Coronary artery (tissue), 2 donors: ENCODE results near the gene OGFOD1.
A peak's percentile ranks its signal among the peaks of the same experiment; 100 is the strongest.

Source experiments
- DNase-seq: peaks from one replicate; pipeline ENCODE4 v3.0.0-alpha.2; 2017; ENCODE audit warnings: low spot score
- H3K27ac ChIP-seq, 2 donors: fragments of 200-600 bp; sonication (generic); one replicate each; pipeline ENCODE4 v1.5.1; 2016 to 2019
- H3K4me3 ChIP-seq: fragments of 200-600 bp; sonication (generic); 2 replicates; pipeline ENCODE4 v1.5.1; 2016; ENCODE audit warnings: mild to moderate bottlenecking, moderate library complexity
- CTCF ChIP-seq: fragments of 200-600 bp; sonication (generic); IDR thresholded peaks from one replicate; pipeline ENCODE4 v1.5.1; 2019; ENCODE audit warnings: antibody characterized with exemption

Gene OGFOD1

GRCh38 chr16:56450986-56451752, at the start of gene OGFOD1, which contains the start of gene NUDT21:
Gene OGFOD1, plus strand, starts transcription at chr16:56451554. Its CDS starts 59 bp downstream, at chr16:56451613.
Gene NUDT21, minus strand, starts transcription at chr16:56451332. Its CDS starts 130 bp downstream, at chr16:56451202.
- TF ChIP-seq CTCF = no peak
- Histone ChIP-seq H3K27ac (peak within 1 kb of the TSS; percentile 88 to 91), H3K4me3 (peak within 1 kb of the TSS; percentile 98)
- DNase-seq = peak; percentile 97

GRCh38 chr16:56405977-56406672, 45.2 kb upstream of the OGFOD1 start:
- Histone ChIP-seq H3K27ac (no peak overlapping the region), H3K4me3 (no peak overlapping the region)
- no peak for DNase-seq
- TF ChIP-seq CTCF = no peak

GRCh38 chr16:56408379-56409098, 42.8 kb upstream of the OGFOD1 start:
- DNase-seq = no peak
- H3K27ac ChIP-seq = no peak overlapping the region
- H3K4me3 ChIP-seq = no peak overlapping the region
- no peak for TF ChIP-seq CTCF

GRCh38 chr16:56409195-56409594, 42.2 kb upstream of the OGFOD1 start:
- TF ChIP-seq CTCF = no peak
- Histone ChIP-seq H3K4me3 (no peak overlapping the region), H3K27ac (no peak overlapping the region)
- DNase-seq = no peak

- DNase-seq = no peak
- H3K27ac ChIP-seq = no peak overlapping the region
- TF ChIP-seq CTCF = no peak
- H3K4me3 ChIP-seq = no peak overlapping the region
Measured at GRCh38 chr16:56411123-56411522, 40.2 kb upstream of the OGFOD1 start.

GRCh38 chr16:56411624-56412023, 39.7 kb upstream of the OGFOD1 start:
- no peak for TF ChIP-seq CTCF
- DNase-seq = no peak
- no peak overlapping the region for H3K4me3 ChIP-seq
- H3K27ac ChIP-seq = no peak overlapping the region
